ENCODE measurements around the gene ARMH3.

DNA sequence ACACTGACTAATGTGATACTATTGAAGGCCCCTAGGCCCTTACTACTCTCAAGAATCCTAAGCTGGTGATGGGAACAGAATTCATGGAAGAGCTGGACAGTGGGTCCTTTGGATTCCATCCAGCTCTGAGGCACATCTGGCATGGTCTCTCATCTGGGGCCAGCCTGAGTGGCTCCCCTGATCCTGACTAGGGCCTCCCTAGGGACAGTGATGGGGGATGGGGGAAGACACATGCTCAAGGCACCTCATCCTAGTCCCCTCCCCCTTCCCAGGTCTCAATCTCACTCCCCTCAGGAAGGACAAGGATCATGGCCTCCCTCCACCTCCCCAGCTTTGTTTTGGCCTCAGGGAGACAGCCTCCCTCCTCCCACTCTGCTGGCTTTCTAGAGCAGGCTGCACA, 214.1 kb downstream of the ARMH3 start:
- no peak for TF ChIP-seq CTCF (IDR thresholded peaks at IDR 0.05)
- TF ChIP-seq POLR2A (IDR thresholded peaks at IDR 0.05): no peak

Measured in body of pancreas (tissue), 4 donors.